Activated CD4-positive, alpha-beta T cell treated with anti-CD3 and anti-CD28 coated beads, Interleukin-2, amount 50 U/mL, for 4 hours (primary cell): ENCODE results near the gene JAK1.
A peak's percentile ranks its signal among the peaks of the same experiment; 100 is the strongest.

Experiments
- DNase-seq, 2 experiments: peaks; one replicate each; pipeline ENCODE4 v3.0.0-alpha.2; 2020

JAK1 gene

GRCh38 chr1:64887689-64888217 is 78.6 kb downstream of the JAK1 start:
- no peak for DNase-seq

- no peak for DNase-seq
These were observed 79.5 kb downstream of the JAK1 start for GRCh38 chr1:64886877-64887276.

GRCh38 chr1:64885648-64886047 is 80.7 kb downstream of the JAK1 start:
- DNase-seq = no peak

DNA sequence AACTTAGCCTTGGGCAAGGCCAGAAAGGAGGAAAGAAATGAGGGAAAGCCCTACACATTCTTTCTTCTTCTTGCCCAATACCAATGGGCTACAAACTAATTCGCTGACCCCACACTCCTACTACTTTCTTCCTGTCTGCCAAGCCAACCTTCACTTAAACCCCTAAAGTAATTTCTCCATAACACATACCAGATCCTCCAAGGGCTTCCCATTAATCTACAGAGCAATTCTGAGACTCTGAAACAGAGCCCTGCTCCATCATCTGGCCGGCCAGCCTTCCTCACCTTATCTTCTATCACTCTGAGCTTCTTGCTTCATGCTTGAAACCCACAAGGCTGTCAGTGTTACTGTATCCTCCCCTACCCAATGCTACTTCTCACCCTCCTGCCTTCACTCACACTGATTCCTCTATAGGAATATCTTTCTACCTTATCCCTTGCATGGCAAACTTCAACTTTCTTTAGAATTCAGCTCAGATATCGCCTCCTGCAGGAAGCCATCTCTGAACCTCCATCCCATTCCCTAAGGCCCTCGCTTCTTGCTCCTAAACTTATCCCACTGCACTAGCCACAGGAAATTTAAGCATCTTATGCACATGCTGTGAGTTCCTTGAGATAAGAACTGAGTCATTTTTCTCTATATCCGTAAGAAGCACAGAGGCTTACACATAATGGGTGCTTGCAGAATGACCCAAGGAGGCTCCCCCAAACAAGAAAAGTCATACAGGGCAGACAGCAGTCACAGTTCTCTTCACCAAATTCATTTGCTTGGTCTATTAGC is 81.9 kb downstream of the JAK1 start:
- DNase-seq = no peak

- no peak for DNase-seq
These were observed 83.6 kb downstream of the JAK1 start for GRCh38 chr1:64882574-64883255.

- DNase-seq = no peak
These were observed 85.1 kb downstream of the JAK1 start for GRCh38 chr1:64881281-64881680.

DNA sequence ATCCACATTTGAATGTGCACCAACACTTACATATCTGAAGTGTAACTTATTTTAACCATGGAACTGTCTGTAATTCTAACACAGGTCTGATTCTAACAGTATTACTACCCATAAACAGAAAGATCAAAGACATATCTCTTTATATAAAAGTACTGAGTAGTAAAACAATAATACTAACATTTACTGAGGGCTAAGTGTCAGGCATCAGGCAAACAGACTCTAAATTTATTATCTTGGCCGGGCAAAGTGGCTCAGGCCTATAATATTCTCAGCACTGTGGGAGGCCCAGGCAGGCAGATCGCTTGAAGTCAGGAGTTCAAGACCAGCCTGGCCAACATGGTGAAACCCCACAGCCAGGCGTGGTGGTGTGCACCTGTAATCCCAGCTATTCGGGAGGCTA is 85.9 kb downstream of the JAK1 start:
- DNase-seq = no peak

DNA sequence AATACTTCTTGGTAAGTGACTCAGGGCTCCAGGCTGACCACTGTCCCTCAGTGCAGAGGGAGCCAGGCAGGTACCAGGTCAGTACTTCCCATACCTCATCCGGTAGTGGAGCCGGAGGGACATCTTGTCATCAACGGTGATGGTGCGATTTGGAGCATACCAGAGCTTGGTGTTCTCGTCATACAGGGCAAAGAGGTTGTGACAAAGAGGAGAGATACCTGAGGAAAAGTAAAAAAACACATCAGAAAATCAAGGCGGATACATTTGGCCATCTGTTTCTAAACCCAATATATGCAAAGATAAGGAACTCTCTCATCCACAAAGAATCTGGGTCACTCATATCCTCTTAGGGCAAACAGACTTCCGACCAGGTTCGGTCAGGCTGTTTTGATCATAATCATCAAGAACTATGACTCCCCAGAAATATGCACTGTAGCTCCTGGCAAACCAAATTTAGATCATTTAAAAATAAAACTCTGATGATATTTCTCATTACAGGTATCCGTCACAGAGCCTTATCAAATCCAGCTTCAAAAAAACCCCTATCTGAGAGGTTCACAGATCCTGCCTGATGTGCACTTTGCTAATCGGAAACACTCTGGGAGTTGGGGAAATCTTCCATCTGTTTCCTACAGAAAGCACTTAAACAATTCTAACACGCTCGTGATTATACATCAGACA is 87.3 kb downstream of the JAK1 start:
- no peak for DNase-seq

DNA sequence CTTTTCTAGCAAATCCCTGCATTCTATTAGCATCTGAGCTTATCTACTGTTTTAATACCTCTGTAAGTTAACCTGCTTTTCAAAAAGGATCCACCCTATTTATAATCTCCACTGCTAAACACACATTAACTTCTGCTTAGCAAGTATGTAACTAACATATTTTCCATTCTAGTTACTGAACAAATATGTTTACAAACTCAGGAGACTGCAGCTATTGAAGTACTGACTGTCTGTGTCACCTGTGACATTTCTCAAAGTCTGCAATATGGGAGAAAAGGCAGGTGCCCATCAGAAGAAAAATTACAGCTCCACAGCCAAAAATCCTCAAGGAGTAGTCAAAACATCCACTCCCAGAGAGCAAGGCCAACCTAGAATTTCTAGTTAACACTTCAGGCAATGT is 88.3 kb downstream of the JAK1 start:
- no peak for DNase-seq

GRCh38 chr1:64877598-64877997 is 88.8 kb downstream of the JAK1 start:
- no peak for DNase-seq

DNA sequence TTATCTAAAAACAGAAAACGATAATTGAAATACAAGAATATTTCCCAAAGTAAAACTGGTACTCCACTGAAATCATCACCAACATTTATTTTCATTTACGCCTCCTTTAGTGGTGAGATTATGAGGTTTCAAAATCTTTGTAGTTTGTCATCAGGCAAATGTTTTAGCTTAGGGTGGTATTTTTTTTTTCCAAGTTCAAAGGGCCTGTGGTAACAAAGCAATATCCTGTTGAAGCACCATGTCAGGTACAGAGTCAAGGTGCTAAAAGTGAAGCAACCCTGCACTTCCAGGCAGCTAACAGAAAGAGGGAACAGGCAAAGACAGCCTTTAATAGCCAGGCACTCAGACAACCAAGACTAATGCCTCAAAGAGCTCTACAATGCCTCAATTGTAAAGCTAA is 89.2 kb downstream of the JAK1 start:
- peak in 1 of 2 experiments; percentile 14 for DNase-seq

- no peak for DNase-seq
These were observed 90.7 kb downstream of the JAK1 start for GRCh38 chr1:64875606-64876005.

- no peak for DNase-seq
These were observed 91.2 kb downstream of the JAK1 start for GRCh38 chr1:64875101-64875500.

DNA sequence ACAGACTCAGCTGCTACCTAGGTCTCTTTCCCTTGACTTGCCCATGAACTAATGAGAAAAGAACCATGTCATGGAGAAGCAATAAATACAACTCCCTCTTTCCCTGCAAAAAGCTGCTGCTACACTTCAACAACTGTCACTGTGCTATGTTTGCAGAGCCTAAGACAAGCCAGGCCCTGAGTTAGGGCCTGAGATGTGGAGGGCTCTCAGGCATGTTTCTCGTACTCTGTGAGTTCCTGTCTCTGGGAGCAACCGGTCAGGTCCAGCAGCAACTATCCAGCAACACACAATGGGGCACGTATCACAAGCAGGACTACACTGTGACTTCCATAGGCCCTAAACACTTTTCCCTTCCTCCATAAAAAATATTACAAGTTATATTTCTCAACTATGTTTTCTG is 91.7 kb downstream of the JAK1 start:
- DNase-seq = no peak

DNA sequence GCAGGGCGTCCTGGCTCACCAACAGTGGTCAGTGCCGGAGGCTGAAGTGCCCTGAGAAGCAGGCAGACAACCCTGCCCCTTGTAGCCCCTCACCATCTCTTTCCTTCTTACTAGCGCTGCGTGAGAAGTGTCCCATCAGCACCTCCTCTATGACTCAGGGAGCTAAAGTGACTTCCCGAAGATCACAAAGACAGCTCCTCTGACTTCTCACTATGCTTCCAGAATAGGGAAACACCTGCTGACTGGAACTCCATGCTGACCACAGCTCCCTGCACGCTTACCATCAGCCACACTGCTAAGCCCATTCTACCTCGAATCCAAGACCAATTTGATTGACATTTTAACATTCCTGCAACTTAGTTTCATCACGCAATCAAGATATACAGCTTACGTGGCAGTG is 92.8 kb downstream of the JAK1 start:
- DNase-seq = no peak

DNA sequence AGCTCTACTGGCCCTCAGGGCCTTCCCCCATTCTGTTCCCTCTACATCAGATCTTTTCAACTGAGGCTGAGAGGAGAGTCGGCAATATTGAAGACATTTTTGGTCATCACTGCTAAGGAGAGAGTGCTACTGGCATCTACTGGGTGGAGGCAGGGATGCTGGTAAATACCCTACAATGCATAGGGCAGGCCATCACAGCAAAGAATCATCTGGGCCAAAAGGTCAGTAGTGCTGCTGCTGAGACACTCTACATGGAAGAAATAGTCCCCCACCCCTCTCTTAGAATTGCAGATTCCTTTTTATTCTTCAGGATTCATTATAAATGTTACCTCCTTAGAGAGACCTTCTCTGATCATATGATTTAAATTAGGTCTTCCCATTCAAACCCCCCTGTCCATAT is 94.3 kb downstream of the JAK1 start:
- no peak for DNase-seq

GRCh38 chr1:64871256-64871655 is 95.1 kb downstream of the JAK1 start:
- no peak for DNase-seq

GRCh38 chr1:64867266-64867665 is 99.1 kb downstream of the JAK1 start:
- DNase-seq = no peak

DNA sequence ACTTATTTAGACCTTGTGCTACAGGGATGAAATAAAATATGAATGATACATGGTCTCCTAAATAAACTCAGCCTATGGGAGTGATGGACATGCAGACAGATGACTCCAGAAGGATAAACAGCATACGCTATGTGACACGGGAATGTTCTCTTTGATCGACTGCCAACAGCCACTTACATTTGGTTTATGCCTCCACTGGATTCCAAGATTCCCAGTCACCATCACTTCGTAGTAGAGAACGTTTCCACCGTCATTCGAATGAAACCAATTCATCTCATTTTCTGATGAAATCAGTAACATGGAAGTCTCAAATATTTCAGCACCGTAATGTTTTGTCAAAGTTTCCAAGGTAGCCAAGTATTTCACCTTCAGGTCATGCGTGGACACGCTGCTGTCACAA is 99.7 kb downstream of the JAK1 start:
- no peak for DNase-seq

- no peak for DNase-seq
These were observed 101.1 kb downstream of the JAK1 start for GRCh38 chr1:64865105-64865757.

DNA sequence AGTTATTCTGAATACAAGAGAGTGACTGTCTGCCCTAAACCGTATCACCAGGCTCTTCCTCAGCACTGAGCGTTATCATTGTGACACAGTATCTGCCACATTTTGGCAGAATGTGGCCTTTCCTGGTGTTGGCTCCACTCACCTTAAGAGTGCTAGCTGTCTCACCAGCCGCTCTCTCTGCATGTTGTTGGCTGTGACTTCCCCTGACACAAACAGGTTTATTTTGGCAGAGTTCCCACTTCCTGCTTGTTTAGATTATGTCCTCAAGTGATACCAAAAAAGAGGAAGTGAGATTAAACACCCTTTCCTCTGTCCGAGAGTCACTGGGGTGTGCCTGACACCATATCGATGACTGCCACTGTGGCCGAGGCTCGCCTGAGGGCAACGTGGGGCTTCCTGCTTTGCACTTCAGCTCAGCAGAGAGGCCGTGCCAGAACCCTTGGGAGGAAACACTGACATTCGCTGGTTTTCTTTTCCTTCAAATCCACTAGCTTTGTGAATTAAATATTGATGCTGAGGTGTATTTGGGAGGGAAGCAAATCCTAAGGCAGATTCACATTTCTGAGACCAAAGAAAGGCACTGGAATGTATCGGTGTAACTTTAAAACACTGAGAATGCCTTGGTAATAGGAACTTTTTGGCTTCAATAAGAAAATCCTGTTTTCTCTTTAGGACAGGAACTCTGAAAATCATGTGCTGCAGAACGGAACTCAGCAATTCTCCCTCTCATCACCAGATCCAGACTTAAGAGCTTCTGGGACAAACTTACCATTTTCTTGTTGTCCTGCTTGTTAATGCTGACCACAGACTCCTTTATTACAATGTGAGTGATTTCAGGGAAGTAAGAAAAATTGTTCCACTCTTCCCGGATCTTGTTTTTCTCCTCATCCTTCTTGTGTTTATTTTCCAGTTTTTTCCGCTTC is 102.1 kb downstream of the JAK1 start:
- DNase-seq = peak in 1 of 2 experiments; percentile 10

DNA sequence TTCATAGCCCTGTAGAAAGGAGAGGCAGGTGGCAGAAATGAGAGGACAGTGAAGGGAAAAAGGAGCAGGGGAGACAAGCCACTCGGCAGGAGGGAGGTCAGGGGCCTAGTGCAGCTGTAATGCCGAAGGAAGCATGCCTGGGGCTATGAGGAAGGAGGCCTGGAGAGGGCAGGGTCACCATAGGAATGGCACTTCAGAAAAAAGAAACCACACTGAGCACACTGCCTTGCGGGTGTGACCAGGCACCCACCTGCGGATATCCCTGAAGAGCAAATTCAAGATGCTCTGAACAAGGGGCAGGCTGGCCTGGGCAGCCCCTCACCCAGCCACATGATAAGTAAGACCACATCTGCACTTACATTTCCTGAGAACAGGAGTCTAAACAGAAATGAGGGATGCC is 104.7 kb downstream of the JAK1 start:
- no peak for DNase-seq
